ENCODE data around the gene EFS. TPM values are rescaled to one million over a fixed set of nuclear protein-coding genes. Genes with fewer than 3 reads are reported as not detected.

The EFS gene
- total and polyA plus RNA-seq, 2 of the 8 experiments (the other 6 are each of a cell fraction or from before 2014, with no cell fraction given) = 27.8 to 28.6 TPM

DNA sequence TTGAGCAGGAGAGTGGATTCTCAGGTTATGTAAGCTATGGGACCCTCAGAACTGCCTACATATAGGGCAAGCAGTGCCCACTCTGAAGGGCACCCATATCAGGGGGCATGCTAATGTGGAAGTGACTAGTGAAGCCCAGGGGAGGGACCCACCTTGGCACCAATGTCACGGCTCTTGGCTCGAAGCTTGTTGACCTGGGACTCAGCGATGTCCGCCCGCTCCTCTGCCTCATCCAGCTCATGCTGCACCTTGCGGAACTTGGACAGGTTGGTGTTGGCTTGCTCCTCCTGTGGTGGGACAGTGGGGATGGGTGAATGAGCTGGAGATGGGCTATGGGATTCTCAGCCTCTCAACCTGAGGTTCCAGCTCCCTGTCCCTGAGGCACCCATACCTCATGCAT is 17.3 kb upstream of the EFS start:
- Histone ChIP-seq H3K79me2 (ENCODE audit: control insufficient read depth in 1 of 2, insufficient read depth in 2 of 2, low read length in 2 of 2) (no peaks in the 10 kb centered on the region), H3K27ac (ENCODE audit: low read depth, low read length) (no peak overlapping the region), H4K8ac (ENCODE audit: extremely low read depth, insufficient read depth, low read length) (no peak overlapping the region), H3K14ac (ENCODE audit: insufficient read length) (no peak overlapping the region), H2BK12ac (ENCODE audit: low read depth, low read length) (no peak overlapping the region), H2BK120ac (replicated peaks; ENCODE audit: low read depth, low read length) (no peak overlapping the region), H3K4ac (replicated peaks; ENCODE audit: insufficient read length, low read depth, low read length) (no peak overlapping the region), H3K9ac (replicated peaks in 1 of 4; ENCODE audit: extremely low read depth in 1 of 4, low read depth in 3 of 4, low read length in 3 of 4) (no peak overlapping the region), H3K27me3 (replicated peaks in 1 of 4; ENCODE audit: control insufficient read depth in 3 of 4, extremely low read depth in 1 of 4, insufficient read depth in 3 of 4, low read length in 3 of 4) (peaks cover 0 to 13% (median 8%) of the 10 kb centered on the region in 4 experiments; a peak in 6 of 7 replicates), H3K4me2 (ENCODE audit: insufficient read depth in 1 of 2, low read depth in 2 of 2, low read length in 2 of 2) (no peak overlapping the region), H2BK15ac (ENCODE audit: low read length) (no peak overlapping the region), H3K18ac (ENCODE audit: extremely low read depth, low read length) (no peak overlapping the region), H3K36me3 (ENCODE audit: control insufficient read depth in 2 of 4, insufficient read depth in 4 of 4, low read length in 3 of 4) (no peaks in the 10 kb centered on the region), H3K23me2 (ENCODE audit: low read depth, low read length) (no peaks in the 10 kb centered on the region; the same call in 1 of the 2 replicates), H2BK20ac (ENCODE audit: low read length) (no peak overlapping the region), H3K56ac (replicated peaks; ENCODE audit: insufficient read length, low read depth, low read length) (no peak overlapping the region), H4K5ac (ENCODE audit: insufficient read length, low read depth, low read length) (no peak overlapping the region), H4K20me1 (replicated peaks in 1 of 2; ENCODE audit: control insufficient read depth in 1 of 2, insufficient read depth in 2 of 2, low read length in 2 of 2) (no peaks in the 10 kb centered on the region), H3K4me1 (replicated peaks in 1 of 4; ENCODE audit: control insufficient read depth in 3 of 4, insufficient read depth in 4 of 4, low read length in 3 of 4) (peaks cover 0 to 2% (median 1%) of the 10 kb centered on the region in 4 experiments; a peak in 3 of 7 replicates), H3K23ac (ENCODE audit: insufficient read length) (no peak overlapping the region), H3K9me3 (ENCODE audit: insufficient read depth in 2 of 2, low read depth in 1 of 2, low read length in 1 of 2) (no peaks in the 10 kb centered on the region), H2AFZ (ENCODE audit: low read length) (no peak overlapping the region), H2BK5ac (ENCODE audit: low read depth, low read length) (no peak overlapping the region), H3K4me3 (ENCODE audit: extremely low read depth in 1 of 4, insufficient read depth in 2 of 4, low read depth in 3 of 4, low read length in 4 of 4) (no peak overlapping the region), H2AK5ac (ENCODE audit: low read depth, low read length) (no peak overlapping the region), H3K79me1 (ENCODE audit: low read depth, low read length) (no peaks in the 10 kb centered on the region), H4K91ac (replicated peaks; ENCODE audit: insufficient read length, low read length) (no peak overlapping the region)
- DNase-seq (ENCODE audit: low read depth in 1 of 2, low spot score in 2 of 2) = no peak
- FAIRE-seq = no peak
- CTCF ChIA-PET (ENCODE audit: partially characterized antibody) = interaction anchor here (1.0 to 15.0 kb wide), 8 partner anchors 12 to 185 kb away, joined by 3 to 333 read pairs (median 4); partner anchors contain the start of genes AP1G2, EFS and SLC22A17
- POLR2A ChIA-PET (ENCODE audit: partially characterized antibody) = interaction anchor here (1.0 to 1.4 kb wide), 3 partner anchors 9 to 59 kb away, joined by 3 to 4 read pairs (median 3); partner anchors contain the start of gene IL25
- WGBS, 2 experiments (ENCODE audit: extremely low coverage in 1 of 2, insufficient coverage in 1 of 2, insufficient read length in 1 of 2, insufficient replicate concordance in 2 of 2, low coverage in 1 of 2, low lambda C conversion rate in 2 of 2, missing lambda C conversion rate in 1 of 2) = 93% methylated on average over 6 of the region's 6 CpGs; no CpG with 5 or more reads in 1 of the 2 experiments
- TF ChIP-seq TAF7 (optimal IDR thresholded peaks at IDR 0.05; ENCODE audit: borderline replicate concordance, low read depth, low read length) = no peak
- TF ChIP-seq JUN (IDR thresholded peaks at IDR 0.05; ENCODE audit: low read depth, low read length) = no peak
- TF ChIP-seq SAP30 (IDR thresholded peaks at IDR 0.05; ENCODE audit: insufficient read depth, insufficient replicate concordance, low read length) = no peak
- TF ChIP-seq, protein P1, sequence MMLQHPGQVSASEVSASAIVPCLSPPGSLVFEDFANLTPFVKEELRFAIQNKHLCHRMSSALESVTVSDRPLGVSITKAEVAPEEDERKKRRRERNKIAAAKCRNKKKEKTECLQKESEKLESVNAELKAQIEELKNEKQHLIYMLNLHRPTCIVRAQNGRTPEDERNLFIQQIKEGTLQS (IDR thresholded peaks at IDR 0.05; ENCODE audit: insufficient read depth, low read depth, low read length) = no peak
- TF ChIP-seq HDAC6 (IDR thresholded peaks at IDR 0.05; ENCODE audit: low read depth, low read length) = no peak
- no peak for TF ChIP-seq CTBP2 (IDR thresholded peaks at IDR 0.05; ENCODE audit: borderline replicate concordance, insufficient read depth, insufficient read length, low read length)
- TF ChIP-seq ZNF274 (IDR thresholded peaks at IDR 0.05; ENCODE audit: borderline replicate concordance, extremely low read depth, low read length) = no peak
- TF ChIP-seq NRF1 (IDR thresholded peaks at IDR 0.05; ENCODE audit: low read depth, low read length) = no peak
- TF ChIP-seq BACH1 (IDR thresholded peaks at IDR 0.05; ENCODE audit: low read length) = no peak
- TF ChIP-seq RNF2 (IDR thresholded peaks at IDR 0.05; ENCODE audit: borderline replicate concordance, low read depth, low read length, missing control alignments, poor library complexity, severe bottlenecking) = no peak
- no peak for TF ChIP-seq JUND (IDR thresholded peaks at IDR 0.05; ENCODE audit: low read length)
- no peak for TF ChIP-seq BCL11A (IDR thresholded peaks at IDR 0.05; ENCODE audit: low read depth in 2 of 2, low read length in 2 of 2)
